ENCODE measurements around the gene PRM1.

The PRM1 gene

GRCh38 chr16:11236461-11237254, 44.5 kb downstream of the PRM1 start:
- Histone ChIP-seq H3K9me3 (ENCODE audit: control insufficient read depth, insufficient read depth, low read length) (no peaks in the 10 kb centered on the region), H3K9ac (ENCODE audit: low read depth, low read length) (no peak overlapping the region), H3K36me3 (ENCODE audit: insufficient read depth, low read length) (no peaks in the 10 kb centered on the region)

GRCh38 chr16:11235703-11235991, 45.5 kb downstream of the PRM1 start:
- peaks cover 4% of the 10 kb centered on the region; the same call in 1 of the 2 replicates for H3K4me1 ChIP-seq (ENCODE audit: insufficient read depth, low read length)
- H3K9ac ChIP-seq (ENCODE audit: low read depth, low read length) = no peak overlapping the region
- no peaks in the 10 kb centered on the region for H3K9me3 ChIP-seq (ENCODE audit: control insufficient read depth, insufficient read depth, low read length)
- no peaks in the 10 kb centered on the region for H3K36me3 ChIP-seq (ENCODE audit: insufficient read depth, low read length)

More at GRCh38 chr16:11236461-11237254, 44.5 kb downstream of the PRM1 start:
- peaks cover 4% of the 10 kb centered on the region; the same call in 1 of the 2 replicates for H3K4me1 ChIP-seq (ENCODE audit: insufficient read depth, low read length)

- H3K36me3 ChIP-seq (ENCODE audit: insufficient read depth, low read length) = no peaks in the 10 kb centered on the region
- no peaks in the 10 kb centered on the region for H3K9me3 ChIP-seq (ENCODE audit: control insufficient read depth, insufficient read depth, low read length)
- H3K9ac ChIP-seq (ENCODE audit: low read depth, low read length) = no peak overlapping the region
- H3K4me1 ChIP-seq (ENCODE audit: insufficient read depth, low read length) = peaks cover 4% of the 10 kb centered on the region; the same call in 1 of the 2 replicates
Measured at GRCh38 chr16:11234884-11235702, 46.0 kb downstream of the PRM1 start.

- H3K9ac ChIP-seq (ENCODE audit: low read depth, low read length) = no peak overlapping the region
- no peaks in the 10 kb centered on the region for H3K9me3 ChIP-seq (ENCODE audit: control insufficient read depth, insufficient read depth, low read length)
- peaks cover 4% of the 10 kb centered on the region; the same call in 1 of the 2 replicates for H3K4me1 ChIP-seq (ENCODE audit: insufficient read depth, low read length)
- H3K36me3 ChIP-seq (ENCODE audit: insufficient read depth, low read length) = no peaks in the 10 kb centered on the region
Measured at GRCh38 chr16:11233727-11234376, 47.3 kb downstream of the PRM1 start.

GRCh38 chr16:11232852-11233726, 48.0 kb downstream of the PRM1 start:
- H3K9me3 ChIP-seq (ENCODE audit: control insufficient read depth, insufficient read depth, low read length) = no peaks in the 10 kb centered on the region
- H3K9ac ChIP-seq (ENCODE audit: low read depth, low read length) = no peak overlapping the region
- peaks cover 4% of the 10 kb centered on the region; the same call in 1 of the 2 replicates for H3K4me1 ChIP-seq (ENCODE audit: insufficient read depth, low read length)
- no peaks in the 10 kb centered on the region for H3K36me3 ChIP-seq (ENCODE audit: insufficient read depth, low read length)

- Histone ChIP-seq H3K9ac (ENCODE audit: low read depth, low read length) (no peak overlapping the region), H3K36me3 (ENCODE audit: insufficient read depth, low read length) (no peaks in the 10 kb centered on the region), H3K4me1 (ENCODE audit: insufficient read depth, low read length) (peaks cover 4% of the 10 kb centered on the region; the same call in 1 of the 2 replicates), H3K9me3 (ENCODE audit: control insufficient read depth, insufficient read depth, low read length) (no peaks in the 10 kb centered on the region)
Measured at GRCh38 chr16:11232302-11232851, 48.8 kb downstream of the PRM1 start.

- H3K9ac ChIP-seq (ENCODE audit: low read depth, low read length) = no peak overlapping the region
- no peaks in the 10 kb centered on the region for H3K36me3 ChIP-seq (ENCODE audit: insufficient read depth, low read length)
- H3K9me3 ChIP-seq (ENCODE audit: control insufficient read depth, insufficient read depth, low read length) = no peaks in the 10 kb centered on the region
- peaks cover 4% of the 10 kb centered on the region; the same call in 1 of the 2 replicates for H3K4me1 ChIP-seq (ENCODE audit: insufficient read depth, low read length)
Measured at GRCh38 chr16:11231367-11231970, 49.7 kb downstream of the PRM1 start.
